WTC11 (cell line): ENCODE data around the gene EHBP1. TPM values are rescaled to one million over a fixed set of nuclear protein-coding genes. Genes with fewer than 3 reads are reported as not detected.

ENCODE experiments used
- ATAC-seq: fragments of 200-7000 bp; cut with Tn5 transposase; 2 replicates; pipeline ENCODE4 v1.10.0; 2021; ENCODE audit warnings: mild to moderate bottlenecking, moderate library complexity
- CTCF ChIA-PET: fragments of 300-600 bp; sonication (Branson Sonifier 250); formaldehyde crosslinking; loops from one replicate; lab custom pipeline; 2021; ENCODE audit warnings: antibody characterized with exemption; lab: Charles Lee
- POLR2A ChIA-PET: fragments of 350-600 bp; sonication (Branson Sonifier 250); formaldehyde crosslinking; loops from one replicate; lab custom pipeline; 2021; ENCODE audit warnings: antibody characterized with exemption; lab: Charles Lee
- DNase-seq: peaks from one replicate; pipeline ENCODE4 v3.0.0; 2021; ENCODE audit warnings: low spot score
- H3K27ac Mint-ChIP-seq: 2 replicates; pipeline ENCODE4 v1.8.0; 2021; ENCODE audit warnings: mixed read lengths
- H3K27me3 Mint-ChIP-seq: 2 replicates; pipeline ENCODE4 v1.8.0; 2021; ENCODE audit warnings: low read depth, mild to moderate bottlenecking, moderate library complexity, mixed read lengths
- H3K36me3 Mint-ChIP-seq: 2 replicates; pipeline ENCODE4 v1.8.0; 2021; ENCODE audit warnings: mixed read lengths
- H3K4me1 Mint-ChIP-seq: 2 replicates; pipeline ENCODE4 v1.8.0; 2022; ENCODE audit warnings: mixed read lengths
- H3K4me3 Mint-ChIP-seq: 2 replicates; pipeline ENCODE4 v1.8.0; 2021; ENCODE audit warnings: mild to moderate bottlenecking, moderate library complexity, mixed read lengths
- H3K9me3 Mint-ChIP-seq: 2 replicates; pipeline ENCODE4 v1.8.0; 2021; ENCODE audit warnings: mixed read lengths
- AFF4 ChIP-seq: sonication (generic); formaldehyde crosslinking; IDR thresholded peaks from 2 replicates; pipeline ENCODE4 v1.8.1; 2023; ENCODE audit warnings: mild to moderate bottlenecking, missing genetic modification reagents, borderline replicate concordance
- ATF2 ChIP-seq: sonication (generic); formaldehyde crosslinking; IDR thresholded peaks from 2 replicates; pipeline ENCODE4 v1.8.1; 2022; ENCODE audit warnings: low read depth, missing genetic modification reagents, borderline replicate concordance
- ETV6 ChIP-seq: sonication (generic); formaldehyde crosslinking; IDR thresholded peaks from 2 replicates; pipeline ENCODE4 v1.8.1; 2022; ENCODE audit warnings: mild to moderate bottlenecking, missing genetic modification reagents
- FOXP1 ChIP-seq: sonication (generic); formaldehyde crosslinking; IDR thresholded peaks from 2 replicates; pipeline ENCODE4 v1.8.0; 2022; ENCODE audit warnings: missing genetic modification reagents, mild to moderate bottlenecking, moderate library complexity, borderline replicate concordance
- GABPB1 ChIP-seq: sonication (generic); formaldehyde crosslinking; IDR thresholded peaks from 2 replicates; pipeline ENCODE4 v1.8.1; 2023; ENCODE audit warnings: mild to moderate bottlenecking, missing genetic modification reagents
- GTF2I ChIP-seq: fragments of 250-450 bp; sonication (Bioruptor Pico); conservative IDR thresholded peaks from 2 replicates; pipeline ENCODE4 v1.4.0; 2021; ENCODE audit warnings: mild to moderate bottlenecking
- HMGXB4 ChIP-seq: sonication (generic); formaldehyde crosslinking; IDR thresholded peaks from 2 replicates; pipeline ENCODE4 v1.8.1; 2023; ENCODE audit warnings: mild to moderate bottlenecking, moderate library complexity, missing genetic modification reagents
- MLX ChIP-seq: sonication (generic); formaldehyde crosslinking; IDR thresholded peaks from 2 replicates; pipeline ENCODE4 v1.8.1; 2023; ENCODE audit warnings: mild to moderate bottlenecking, missing genetic modification reagents, moderate library complexity
- NR3C1 ChIP-seq: sonication (generic); formaldehyde crosslinking; conservative IDR thresholded peaks from 2 replicates; pipeline ENCODE4 v1.8.1; 2023; ENCODE audit warnings: low read depth, mild to moderate bottlenecking, missing genetic modification reagents
- SMAD3 ChIP-seq: sonication (generic); formaldehyde crosslinking; IDR thresholded peaks from 2 replicates; pipeline ENCODE4 v1.8.0; 2022; ENCODE audit warnings: missing genetic modification reagents, mild to moderate bottlenecking, borderline replicate concordance
- SOX15 ChIP-seq: fragments of 250-450 bp; sonication (Bioruptor Pico); IDR thresholded peaks from 2 replicates; pipeline ENCODE4 v1.9.0; 2021; ENCODE audit warnings: mild to moderate bottlenecking
- TP53 ChIP-seq: sonication (generic); formaldehyde crosslinking; IDR thresholded peaks from 2 replicates; pipeline ENCODE4 v1.8.1; 2023; ENCODE audit warnings: mild to moderate bottlenecking, missing genetic modification reagents
- ZNF263 ChIP-seq: sonication (generic); formaldehyde crosslinking; IDR thresholded peaks from 2 replicates; pipeline ENCODE4 v1.8.1; 2022; ENCODE audit warnings: low read depth, mild to moderate bottlenecking, moderate library complexity, missing genetic modification reagents
- ZNF317 ChIP-seq: sonication (generic); formaldehyde crosslinking; IDR thresholded peaks from 2 replicates; pipeline ENCODE4 v1.8.1; 2023; ENCODE audit warnings: low read depth, mild to moderate bottlenecking, moderate library complexity, missing genetic modification reagents, borderline replicate concordance
- ZNF416 ChIP-seq: fragments of 250-450 bp; sonication (Bioruptor Pico); IDR thresholded peaks from 2 replicates; pipeline ENCODE4 v1.9.0; 2021; ENCODE audit warnings: mild to moderate bottlenecking, inconsistent platforms
- ZNF423 ChIP-seq: fragments of 250-450 bp; sonication (Bioruptor Pico); IDR thresholded peaks from 2 replicates; pipeline ENCODE4 v2.1.2; 2022; ENCODE audit warnings: mild to moderate bottlenecking, moderate library complexity
- ZNF532 ChIP-seq: fragments of 250-450 bp; sonication (Bioruptor Pico); IDR thresholded peaks from 2 replicates; pipeline ENCODE4 v1.9.0; 2021; ENCODE audit warnings: mild to moderate bottlenecking, borderline replicate concordance
- ZSCAN18 ChIP-seq: fragments of 250-450 bp; sonication (Bioruptor Pico); IDR thresholded peaks from 2 replicates; pipeline ENCODE4 v2.1.2; 2022; ENCODE audit warnings: mild to moderate bottlenecking, moderate library complexity
- total RNA-seq: library from RNA; stranded (reverse); gene quantifications from 3 replicates; pipeline ENCODE4 v1.2.3, GENCODE V29; 2021

The EHBP1 gene
- total RNA-seq, 1 experiment from 2014 or later, result 36.4 TPM

GRCh38 chr2:62660087-62660486 lies 45.4 kb upstream of the EHBP1 start (continued):
- TF ChIP-seq ZNF317 (CRISPR knock-in tag) (no peak), HMGXB4 (CRISPR knock-in tag) (no peak), ZNF416 (CRISPR knock-in tag) (no peak), ZNF532 (CRISPR knock-in tag) (no peak), FOXP1 (CRISPR knock-in tag) (no peak)
- TF ChIP-seq, all 79 proteins: peak for 0

- DNase-seq (no peak), ATAC-seq (no peak)
- H3K4me1 Mint-ChIP-seq, result peaks cover 15% of the 10 kb centered on the region
- POLR2A ChIA-PET, result no interaction called here
- no peak overlapping the region for H3K4me3 Mint-ChIP-seq
- H3K27ac Mint-ChIP-seq, result no peak overlapping the region
- no peaks in the 10 kb centered on the region for H3K9me3 Mint-ChIP-seq
- H3K36me3 Mint-ChIP-seq, result no peaks in the 10 kb centered on the region
- no peaks in the 10 kb centered on the region for H3K27me3 Mint-ChIP-seq
- TF ChIP-seq SMAD3 (CRISPR knock-in tag) (no peak), GABPB1 (CRISPR knock-in tag) (no peak), ZSCAN18 (CRISPR knock-in tag) (no peak), SOX15 (no peak), ATF2 (CRISPR knock-in tag) (no peak), ZNF423 (CRISPR knock-in tag) (no peak), NR3C1 (CRISPR knock-in tag) (no peak), AFF4 (CRISPR knock-in tag) (no peak), HMGXB4 (CRISPR knock-in tag) (no peak), TP53 (CRISPR knock-in tag) (no peak), ZNF263 (no peak), GTF2I (CRISPR knock-in tag) (no peak), MLX (CRISPR knock-in tag) (no peak), ETV6 (CRISPR knock-in tag) (no peak)
- CTCF ChIA-PET, result interaction anchor here (0.6 to 5.3 kb wide), 2 partner anchors 204 to 1265 kb away, joined by 4 to 19 read pairs; no protein-coding TSS in a partner anchor
These were observed 44.8 kb upstream of the EHBP1 start for GRCh38 chr2:62660582-62661262.
